NCI-H1417 treated with DMSO at 0.1 percent for 48 hours (cell line): ENCODE measurements around the gene EEF1AKMT2.
A peak's percentile ranks its signal among the peaks of the same experiment; 100 is the strongest.
"Not testable (repeated sequence)": the region's sequence is repeated elsewhere in the genome, so short reads cannot be mapped to it uniquely, and the experiment has no call there.

ENCODE experiments used
- DNase-seq: peaks from one replicate; lab custom pipeline; 2025; lab: John Stamatoyannopoulos, UW

EEF1AKMT2 gene

GRCh38 chr10:124755581-124755980 lies 36.1 kb downstream of the EEF1AKMT2 start:
- DNase-seq = no peak

DNA sequence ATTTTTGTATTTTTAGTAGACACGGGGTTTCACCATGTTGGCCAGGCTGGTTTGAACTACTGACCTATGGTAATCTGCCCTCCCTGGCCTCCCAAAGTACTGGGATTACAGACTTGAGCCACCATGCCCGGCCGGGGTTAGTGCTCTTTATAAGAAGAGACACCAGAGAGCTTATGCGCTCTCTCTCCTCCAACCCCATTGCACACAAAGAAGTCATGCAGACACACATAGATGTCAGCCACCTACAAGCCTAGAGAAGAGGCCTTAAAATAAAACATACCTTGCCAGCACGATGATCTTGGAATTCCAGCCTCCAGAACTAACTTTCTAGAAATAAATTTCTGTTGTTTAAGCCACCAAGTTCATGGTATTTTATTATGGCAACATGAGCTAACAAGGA lies 37.5 kb downstream of the EEF1AKMT2 start:
- DNase-seq = no peak

DNA sequence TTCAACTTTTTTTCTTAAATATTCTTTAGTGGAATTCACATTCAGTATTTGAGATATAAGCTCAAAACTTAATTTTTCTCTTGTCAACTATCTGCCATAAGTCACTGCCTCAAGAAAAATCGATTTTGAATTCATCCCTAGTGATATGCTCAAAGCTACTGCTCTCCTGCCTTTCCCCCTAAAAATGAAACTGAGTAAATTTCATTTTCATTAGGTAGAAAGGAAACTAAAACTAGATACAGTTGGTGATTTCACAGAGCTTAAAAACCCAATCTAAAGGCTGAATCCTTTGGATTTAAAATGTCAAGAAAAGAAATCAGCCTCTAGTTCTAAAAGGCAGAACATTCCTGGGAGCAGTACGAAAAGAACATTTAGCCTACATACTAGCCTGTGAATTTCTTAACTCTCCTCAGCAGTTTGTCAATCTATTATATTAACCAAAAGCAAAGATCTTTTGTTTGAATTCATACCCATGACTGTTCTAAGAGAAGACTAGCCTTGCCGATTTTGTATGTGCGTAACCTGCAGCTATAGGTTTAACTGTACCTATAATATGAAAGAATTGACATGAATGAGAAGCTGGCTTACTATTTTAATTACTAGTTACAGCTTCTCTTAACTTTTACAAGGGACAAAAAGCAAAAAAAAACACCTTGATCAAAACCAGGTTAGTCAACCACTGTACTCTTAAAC lies 42.6 kb downstream of the EEF1AKMT2 start:
- no peak for DNase-seq

- DNase-seq = no peak
Measured at GRCh38 chr10:124748166-124748565, 43.5 kb downstream of the EEF1AKMT2 start.

DNA sequence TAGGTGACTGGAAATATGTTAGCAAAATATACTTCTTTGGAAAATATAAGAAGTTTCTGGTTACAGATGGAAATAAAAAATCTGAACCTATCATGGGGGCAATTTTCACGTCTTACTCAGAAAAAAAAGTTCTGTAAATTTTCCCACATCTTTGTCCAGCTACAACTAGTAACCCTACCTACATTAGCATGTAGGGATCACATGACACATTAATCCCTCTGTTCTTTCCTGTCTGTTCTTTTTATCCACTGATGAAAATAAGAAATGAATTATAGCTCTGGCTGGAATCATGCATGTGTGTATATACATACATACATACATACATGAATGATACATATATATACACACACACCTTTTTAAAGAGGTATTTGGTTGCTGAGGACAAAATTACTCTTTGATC lies 43.9 kb downstream of the EEF1AKMT2 start:
- no peak for DNase-seq

DNA sequence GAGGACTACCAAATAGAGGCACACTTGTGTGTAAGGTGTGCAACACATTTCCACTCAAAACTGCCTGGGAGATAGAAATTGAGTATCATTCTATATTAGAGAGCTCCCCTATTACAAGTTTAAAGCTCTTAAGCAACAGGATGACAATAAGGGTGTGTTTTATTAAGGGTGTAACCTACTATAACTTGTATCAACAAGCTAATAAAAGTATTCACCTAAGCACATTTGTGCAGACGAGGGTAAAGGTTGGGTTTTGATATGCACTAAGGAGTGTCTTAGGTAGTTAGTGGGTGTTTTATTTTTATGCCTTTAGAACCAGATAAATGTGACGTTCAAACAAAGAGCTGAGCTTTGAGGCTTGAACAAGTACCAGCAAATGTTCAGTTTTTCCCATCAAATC lies 44.7 kb downstream of the EEF1AKMT2 start:
- DNase-seq = no peak

DNA sequence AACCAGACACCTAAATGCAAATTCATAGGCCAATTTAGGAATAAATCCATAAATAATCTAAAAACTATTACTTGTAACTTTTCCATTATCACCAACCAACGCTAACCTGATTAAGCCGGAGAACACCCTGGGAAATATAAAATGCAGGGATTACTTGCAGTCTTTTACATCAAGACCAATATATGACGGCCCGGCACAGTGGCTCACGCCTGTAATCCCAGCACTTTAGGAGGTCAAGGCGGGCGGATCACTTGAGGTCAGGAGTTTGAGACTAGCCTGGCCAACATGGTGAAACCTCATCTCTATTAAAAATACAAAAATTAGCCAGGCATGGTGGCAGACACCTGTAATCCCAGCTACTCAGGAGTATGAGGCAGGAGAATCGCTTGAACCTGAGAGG lies 45.2 kb downstream of the EEF1AKMT2 start:
- not testable (repeated sequence) for DNase-seq

- DNase-seq = no peak
Measured at GRCh38 chr10:124745673-124746072, 46.0 kb downstream of the EEF1AKMT2 start.

DNA sequence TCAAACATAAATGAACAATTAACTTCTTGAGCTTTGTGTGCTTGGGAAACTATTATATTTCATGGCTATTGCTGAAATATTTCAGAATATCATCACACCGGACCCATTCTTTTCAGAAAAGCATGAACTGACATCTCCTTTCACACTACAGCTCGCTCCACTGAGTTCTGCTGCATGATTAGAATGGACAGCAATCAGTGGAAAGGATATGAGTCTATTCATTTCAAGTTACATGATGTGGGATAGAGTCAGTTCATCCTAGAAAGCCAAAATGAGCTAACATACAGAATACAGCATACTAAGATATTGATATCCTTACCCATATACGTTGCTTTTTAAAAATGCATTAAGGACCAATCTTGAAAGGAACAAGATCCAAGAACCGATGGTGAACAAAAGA lies 46.4 kb downstream of the EEF1AKMT2 start:
- no peak for DNase-seq

GRCh38 chr10:124744102-124745050 lies 47.3 kb downstream of the EEF1AKMT2 start, which contains the start of gene FAM53B:
Gene FAM53B (minus strand): TSS chr10:124744378. CDS start chr10:124706713, 37,665 bp downstream.
- no peak for DNase-seq

DNA sequence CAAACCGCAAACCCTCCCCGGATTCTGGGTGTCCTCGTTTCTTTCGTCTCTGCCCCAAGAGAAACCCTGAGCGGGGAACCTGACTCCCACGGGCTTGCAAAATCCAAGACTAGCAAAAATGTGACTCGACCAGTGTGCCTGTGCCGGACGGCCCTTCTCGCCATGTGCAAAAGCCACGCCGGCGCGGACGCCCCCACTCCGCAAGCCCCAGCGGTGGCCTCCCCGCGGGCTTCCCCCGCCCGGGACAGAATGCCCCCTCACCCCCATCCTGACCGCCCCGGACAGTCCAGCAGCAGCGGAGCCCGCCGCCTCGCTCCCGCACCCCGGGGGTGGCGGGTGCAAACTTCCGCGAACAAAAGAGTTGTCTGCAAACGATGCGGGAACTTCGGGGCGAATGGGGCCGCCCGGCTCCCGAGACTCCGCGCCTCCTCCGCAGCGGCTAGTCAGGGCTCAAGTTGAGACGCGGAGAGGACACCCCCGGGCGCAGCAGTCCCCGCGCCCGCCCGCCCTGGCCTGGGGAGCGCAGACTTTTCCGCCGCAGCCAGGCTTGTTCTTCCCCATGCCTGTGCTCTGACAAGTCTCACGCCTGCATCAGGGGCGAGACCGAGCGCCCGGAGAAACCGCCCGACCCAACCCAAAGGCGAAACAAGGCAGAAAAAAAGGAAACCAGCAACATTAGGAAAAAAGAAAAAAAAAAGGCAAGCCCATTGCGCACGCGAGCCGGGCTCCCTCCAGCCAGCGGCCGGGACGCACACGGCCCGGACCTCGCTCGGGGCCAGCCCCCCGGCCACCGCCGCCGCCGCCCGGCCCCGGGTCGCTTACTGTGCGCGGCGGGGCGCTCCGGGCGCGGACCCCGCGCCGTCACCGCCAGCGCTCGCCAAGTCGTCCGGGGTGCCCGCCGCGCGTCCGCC lies 48.2 kb downstream of the EEF1AKMT2 start:
- no peak for DNase-seq

GRCh38 chr10:124742413-124743190 lies 49.1 kb downstream of the EEF1AKMT2 start:
- peak; percentile 5 for DNase-seq

GRCh38 chr10:124741922-124742412 lies 49.7 kb downstream of the EEF1AKMT2 start:
- no peak for DNase-seq

DNA sequence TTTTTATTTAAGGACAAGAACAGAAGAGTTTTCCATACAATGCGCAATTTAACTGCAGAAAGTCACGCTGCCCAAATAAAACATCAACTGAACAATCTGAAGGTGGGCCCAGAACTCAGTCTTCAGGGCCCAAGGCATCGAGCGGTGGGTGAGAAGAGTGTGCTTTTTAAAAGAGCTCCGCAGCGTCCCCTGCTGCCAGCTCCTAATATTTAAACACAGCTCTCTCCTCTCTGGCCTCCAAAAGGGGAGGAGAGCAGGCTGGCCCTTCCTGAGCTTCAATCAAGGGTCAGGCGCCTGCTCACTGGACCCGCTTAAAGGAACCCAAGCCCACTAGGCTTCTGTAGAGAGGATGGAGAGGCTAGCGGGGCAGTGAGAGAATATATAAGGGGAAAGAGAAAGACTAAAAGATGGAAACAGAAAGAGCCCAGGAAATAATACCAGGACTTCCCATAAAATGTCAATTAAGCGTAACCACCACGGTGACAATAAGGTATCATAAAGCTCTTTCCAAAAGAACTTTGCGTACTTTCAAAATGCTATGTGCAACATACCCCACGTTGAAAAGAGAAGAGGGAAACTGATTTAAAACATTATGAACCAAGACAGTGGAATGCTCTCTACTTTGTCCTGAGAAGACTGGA lies 50.3 kb downstream of the EEF1AKMT2 start:
- DNase-seq = peak; percentile 29

GRCh38 chr10:124740369-124741280 lies 51.1 kb downstream of the EEF1AKMT2 start:
- no peak for DNase-seq

DNA sequence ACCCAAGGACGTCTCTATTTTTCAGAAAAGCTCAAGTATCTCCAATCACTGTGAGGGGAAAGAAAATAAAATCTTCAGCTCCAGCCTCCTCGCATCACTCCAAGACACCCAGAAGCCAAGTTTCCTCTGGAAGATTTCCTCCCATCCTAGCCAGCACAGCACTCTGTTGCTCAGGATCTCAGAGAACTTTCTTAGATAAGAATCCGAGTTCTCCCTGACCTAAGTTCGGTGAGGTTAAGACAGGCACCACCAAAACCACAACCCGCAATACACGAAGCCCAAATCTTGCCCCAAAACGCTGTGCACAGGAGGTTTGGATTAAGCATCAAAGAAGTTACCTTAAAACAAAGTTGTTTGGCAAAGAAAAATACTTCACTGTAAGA lies 51.7 kb downstream of the EEF1AKMT2 start:
- DNase-seq = no peak

GRCh38 chr10:124739119-124739921 lies 52.4 kb downstream of the EEF1AKMT2 start:
- DNase-seq = no peak

GRCh38 chr10:124738441-124738840 lies 53.2 kb downstream of the EEF1AKMT2 start:
- DNase-seq = no peak

- no peak for DNase-seq
Measured at GRCh38 chr10:124737708-124738107, 54.0 kb downstream of the EEF1AKMT2 start.
